ENCODE results near the gene TBXA2R.

The TBXA2R gene

DNA sequence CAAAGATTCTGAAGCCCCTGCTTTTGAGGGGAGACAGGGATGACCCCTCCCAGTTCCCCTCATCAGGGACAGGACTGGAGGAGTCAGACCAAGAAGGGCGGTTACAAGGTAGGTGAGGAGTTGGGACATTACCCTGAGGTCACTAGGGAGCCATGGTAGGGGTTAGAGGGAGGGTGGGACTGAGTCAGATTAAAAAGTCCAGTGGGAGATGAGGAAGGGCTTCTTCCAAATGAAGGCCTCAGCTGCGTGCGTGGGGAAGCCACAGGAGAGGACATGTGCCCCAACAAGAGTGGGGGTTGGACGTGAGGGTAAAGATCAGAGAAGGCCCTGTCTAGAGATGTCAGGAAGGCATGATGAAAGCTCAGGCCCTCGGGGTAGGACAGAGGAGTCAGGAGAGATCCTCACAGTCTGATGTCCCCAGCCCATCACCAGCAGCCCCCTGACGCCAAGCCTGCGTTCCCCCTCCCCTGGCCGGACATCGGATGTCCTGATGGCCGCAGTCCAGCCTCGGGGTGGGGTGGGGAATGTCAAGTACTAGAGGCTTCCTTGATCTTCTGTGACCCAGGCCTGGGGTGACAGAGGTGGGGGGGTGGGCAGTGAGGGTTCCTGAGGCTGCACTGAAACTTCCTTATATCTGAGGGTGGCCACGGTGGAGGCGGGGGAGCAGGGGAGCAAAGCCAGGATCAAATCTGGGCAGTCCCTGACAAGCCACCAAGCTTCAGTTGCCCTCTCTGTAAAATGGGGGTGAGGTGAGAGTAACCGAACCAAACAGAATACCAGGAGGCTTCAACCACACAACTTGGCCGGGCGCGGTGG lies 42.8 kb downstream of the TBXA2R start:
- no peak overlapping the region for H2AFZ ChIP-seq (ENCODE audit: low read depth, low read length, severe bottlenecking)
- H3K36me3 ChIP-seq (ENCODE audit: low read length): no peaks in the 10 kb centered on the region
- H3K4me3 ChIP-seq (ENCODE audit: insufficient read depth, low read length, poor library complexity, severe bottlenecking): no peak overlapping the region
- no peaks in the 10 kb centered on the region for H3K9me3 ChIP-seq (ENCODE audit: insufficient read depth, low read length)
- no peaks in the 10 kb centered on the region for H4K20me1 ChIP-seq (ENCODE audit: low read depth, low read length)
- H3K27ac ChIP-seq (ENCODE audit: low read depth, low read length): no peak overlapping the region
- no peaks in the 10 kb centered on the region for H3K27me3 ChIP-seq (ENCODE audit: low read length)
- no peak overlapping the region for H3K9ac ChIP-seq (ENCODE audit: low read length)
- no peak overlapping the region for H3K4me2 ChIP-seq (ENCODE audit: low read depth, low read length, poor library complexity, severe bottlenecking)
- no peaks in the 10 kb centered on the region for H3K79me2 ChIP-seq (ENCODE audit: insufficient read depth, low read length)
- TF ChIP-seq, protein P1, sequence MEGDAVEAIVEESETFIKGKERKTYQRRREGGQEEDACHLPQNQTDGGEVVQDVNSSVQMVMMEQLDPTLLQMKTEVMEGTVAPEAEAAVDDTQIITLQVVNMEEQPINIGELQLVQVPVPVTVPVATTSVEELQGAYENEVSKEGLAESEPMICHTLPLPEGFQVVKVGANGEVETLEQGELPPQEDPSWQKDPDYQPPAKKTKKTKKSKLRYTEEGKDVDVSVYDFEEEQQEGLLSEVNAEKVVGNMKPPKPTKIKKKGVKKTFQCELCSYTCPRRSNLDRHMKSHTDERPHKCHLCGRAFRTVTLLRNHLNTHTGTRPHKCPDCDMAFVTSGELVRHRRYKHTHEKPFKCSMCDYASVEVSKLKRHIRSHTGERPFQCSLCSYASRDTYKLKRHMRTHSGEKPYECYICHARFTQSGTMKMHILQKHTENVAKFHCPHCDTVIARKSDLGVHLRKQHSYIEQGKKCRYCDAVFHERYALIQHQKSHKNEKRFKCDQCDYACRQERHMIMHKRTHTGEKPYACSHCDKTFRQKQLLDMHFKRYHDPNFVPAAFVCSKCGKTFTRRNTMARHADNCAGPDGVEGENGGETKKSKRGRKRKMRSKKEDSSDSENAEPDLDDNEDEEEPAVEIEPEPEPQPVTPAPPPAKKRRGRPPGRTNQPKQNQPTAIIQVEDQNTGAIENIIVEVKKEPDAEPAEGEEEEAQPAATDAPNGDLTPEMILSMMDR (IDR thresholded peaks at IDR 0.05; ENCODE audit: insufficient read depth, low read length, poor library complexity, severe bottlenecking): no peak
- no peak for TF ChIP-seq EZH2phosphoT487 (conservative IDR thresholded peaks at IDR 0.05; ENCODE audit: low read length)
- H3F3A ChIP-seq (ENCODE audit: insufficient read depth): no peaks in the 10 kb centered on the region
- no peaks in the 10 kb centered on the region for H3K9me2 ChIP-seq (replicated peaks; ENCODE audit: insufficient read depth, low read length)

DNA sequence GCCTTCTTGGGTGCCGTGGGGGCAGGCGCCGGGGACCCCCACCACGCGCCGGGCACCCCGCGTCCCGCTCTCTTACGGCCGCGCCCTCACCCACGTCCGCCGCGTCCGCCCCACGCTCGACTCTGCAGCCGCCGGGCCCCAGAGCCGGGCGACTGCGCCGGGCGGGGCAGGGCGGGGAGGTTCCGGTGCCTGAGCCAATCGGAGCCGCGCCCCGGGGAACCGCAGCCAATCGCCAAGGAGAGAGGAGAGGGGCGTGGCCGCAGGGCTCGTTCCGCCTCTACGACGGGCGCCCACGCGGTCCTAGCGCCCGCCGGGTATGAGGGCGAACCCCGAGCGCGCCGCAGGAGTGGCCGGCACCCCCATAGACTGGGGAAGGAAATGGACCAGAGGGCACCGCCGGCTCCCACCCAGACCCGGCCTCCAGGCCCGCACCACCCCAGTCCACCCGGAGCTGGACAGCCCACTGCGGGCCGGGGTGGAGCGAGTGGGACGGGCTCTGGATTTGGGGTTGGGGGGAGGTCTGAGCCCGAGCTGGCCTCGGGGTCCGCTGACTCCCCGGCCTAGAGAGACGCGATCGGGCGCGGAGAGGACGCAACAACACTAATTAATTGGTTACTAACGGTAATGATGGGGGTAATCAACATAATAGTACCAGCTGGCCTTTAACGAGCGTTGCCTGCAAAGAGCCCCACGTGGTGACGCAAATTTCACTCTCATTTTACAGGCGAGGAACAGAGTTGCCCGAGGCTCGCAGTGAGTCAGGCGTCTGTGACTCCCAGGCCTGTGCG lies 49.0 kb downstream of the TBXA2R start, which contains the start of gene MFSD12:
MFSD12 (minus strand) TSS at position 126 of the 788 bp plus-strand sequence. CDS start 183 bp downstream, outside the sequence.
- H3K4me2 ChIP-seq (ENCODE audit: low read depth, low read length, poor library complexity, severe bottlenecking): peak within 1 kb of the TSS; percentile 68
- TF ChIP-seq EZH2phosphoT487 (conservative IDR thresholded peaks at IDR 0.05; ENCODE audit: low read length): no peak
- TF ChIP-seq, protein P1 (IDR thresholded peaks at IDR 0.05; ENCODE audit: insufficient read depth, low read length, poor library complexity, severe bottlenecking): no peak
- H2AFZ ChIP-seq (ENCODE audit: low read depth, low read length, severe bottlenecking): peak within 1 kb of the TSS; percentile 84

DNA sequence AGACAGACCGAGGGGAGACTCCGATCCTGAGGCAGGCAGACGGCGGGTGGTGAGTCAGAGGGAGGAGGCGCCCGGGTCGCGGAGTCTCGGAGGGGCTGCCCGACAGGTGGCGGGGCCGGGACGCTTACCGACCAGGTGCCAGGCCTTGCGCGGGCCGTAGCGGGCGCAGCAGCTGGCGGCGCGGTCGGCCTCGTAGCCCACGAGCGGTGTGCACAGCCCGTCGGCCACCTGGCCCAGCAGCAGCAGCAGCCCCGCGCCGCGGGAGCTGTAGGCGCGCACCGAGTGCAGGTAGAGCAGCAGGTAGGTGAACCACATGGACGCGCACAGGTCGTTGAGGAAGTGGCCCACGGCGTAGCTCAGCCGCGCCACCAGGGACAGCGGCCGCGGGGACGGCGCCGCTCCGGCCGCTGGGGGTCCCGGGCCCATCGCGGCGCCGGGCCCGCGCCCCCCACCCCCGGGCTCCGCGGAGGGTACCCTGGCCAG lies 49.7 kb downstream of the TBXA2R start:
- no peak overlapping the region for H2AFZ ChIP-seq (ENCODE audit: low read depth, low read length, severe bottlenecking)
- H3K9me2 ChIP-seq (replicated peaks; ENCODE audit: insufficient read depth, low read length): no peaks in the 10 kb centered on the region
- no peaks in the 10 kb centered on the region for H3K9me3 ChIP-seq (ENCODE audit: insufficient read depth, low read length)
- TF ChIP-seq, protein P1 (IDR thresholded peaks at IDR 0.05; ENCODE audit: insufficient read depth, low read length, poor library complexity, severe bottlenecking): no peak
- TF ChIP-seq EZH2phosphoT487 (conservative IDR thresholded peaks at IDR 0.05; ENCODE audit: low read length): no peak
- peak overlapping the region; percentile 68 for H3K4me2 ChIP-seq (ENCODE audit: low read depth, low read length, poor library complexity, severe bottlenecking)
- H3F3A ChIP-seq (ENCODE audit: insufficient read depth): no peaks in the 10 kb centered on the region
- peak overlapping the region; percentile 62 for H3K4me3 ChIP-seq (ENCODE audit: insufficient read depth, low read length, poor library complexity, severe bottlenecking)
- H3K79me2 ChIP-seq (ENCODE audit: insufficient read depth, low read length): peaks cover 27% of the 10 kb centered on the region
- H3K9ac ChIP-seq (ENCODE audit: low read length): peak overlapping the region; percentile 62
- no peak overlapping the region for H3K27ac ChIP-seq (ENCODE audit: low read depth, low read length)
- peaks cover 7% of the 10 kb centered on the region; the same call in 1 of the 2 replicates for H4K20me1 ChIP-seq (ENCODE audit: low read depth, low read length)
- H3K27me3 ChIP-seq (ENCODE audit: low read length): no peaks in the 10 kb centered on the region
- H3K36me3 ChIP-seq (ENCODE audit: low read length): no peaks in the 10 kb centered on the region

More for the DNA sequence above, 49.0 kb downstream of the TBXA2R start, which contains the start of gene MFSD12:
- peaks cover 25% of the 10 kb centered on the region for H3K79me2 ChIP-seq (ENCODE audit: insufficient read depth, low read length)
- H3K36me3 ChIP-seq (ENCODE audit: low read length): no peaks in the 10 kb centered on the region
- H3K9ac ChIP-seq (ENCODE audit: low read length): peak within 1 kb of the TSS; percentile 62
- no peaks in the 10 kb centered on the region for H3F3A ChIP-seq (ENCODE audit: insufficient read depth)
- H3K27me3 ChIP-seq (ENCODE audit: low read length): no peaks in the 10 kb centered on the region
- peak within 1 kb of the TSS; percentile 62 for H3K4me3 ChIP-seq (ENCODE audit: insufficient read depth, low read length, poor library complexity, severe bottlenecking)
- no peaks in the 10 kb centered on the region for H3K9me3 ChIP-seq (ENCODE audit: insufficient read depth, low read length)
- H4K20me1 ChIP-seq (ENCODE audit: low read depth, low read length): peaks cover 7% of the 10 kb centered on the region; the same call in 1 of the 2 replicates
- no peaks in the 10 kb centered on the region for H3K9me2 ChIP-seq (replicated peaks; ENCODE audit: insufficient read depth, low read length)
- H3K27ac ChIP-seq (ENCODE audit: low read depth, low read length): no peak within 1 kb of the TSS

Measured in SU-DHL-6 (cell line).